RWPE1 (cell line): Measurements from ENCODE around the gene PRAMEF1.

ENCODE experiments used
- CTCF ChIA-PET: fragments of 350-600 bp; sonication (Branson Sonifier 250); formaldehyde crosslinking; extraction: SDS; loops from one replicate; lab custom pipeline; 2021; lab: Yijun Ruan, JAX
- POLR2A ChIA-PET: fragments of 400-600 bp; formaldehyde crosslinking; extraction: SDS; loops from one replicate; lab custom pipeline; 2020; ENCODE audit warnings: antibody characterized with exemption; ENCODE audit not compliant: low non-redundant PET; lab: Yijun Ruan, JAX
- DNase-seq: peaks from one replicate; pipeline ENCODE4 v3.0.0; 2012; ENCODE audit warnings: low spot score
- H3K27ac ChIP-seq: fragments of 450-650 bp; 2 replicates; pipeline ENCODE4 v1.5.1; 2017
- CTCF ChIP-seq: fragments of 450-650 bp; conservative IDR thresholded peaks from 2 replicates; pipeline ENCODE4 v1.5.1; 2017; ENCODE audit warnings: low read depth, mild to moderate bottlenecking

Gene PRAMEF1

GRCh38 chr1:12763479-12763878, 27.7 kb upstream of the PRAMEF1 start:
- DNase-seq = no peak
- no peak overlapping the region for H3K27ac ChIP-seq
- ChIA-PET POLR2A (no interaction called here), CTCF (no interaction called here)
- TF ChIP-seq CTCF = no peak

GRCh38 chr1:12764016-12764415, 27.2 kb upstream of the PRAMEF1 start:
- POLR2A ChIA-PET = no interaction called here
- CTCF ChIA-PET = interaction anchor here (0.6 kb wide), 1 partner anchor 105 kb away, joined by 3 read pairs; no protein-coding TSS in a partner anchor
- no peak for TF ChIP-seq CTCF

GRCh38 chr1:12769031-12769430, 22.2 kb upstream of the PRAMEF1 start:
- ChIA-PET POLR2A (no interaction called here), CTCF (no interaction called here)
- no peak for TF ChIP-seq CTCF
- DNase-seq = no peak
- no peak overlapping the region for H3K27ac ChIP-seq

More at GRCh38 chr1:12764016-12764415, 27.2 kb upstream of the PRAMEF1 start:
- no peak overlapping the region for H3K27ac ChIP-seq
- DNase-seq = no peak

GRCh38 chr1:12769976-12770505, 21.2 kb upstream of the PRAMEF1 start:
- no peak for TF ChIP-seq CTCF
- ChIA-PET POLR2A (no interaction called here), CTCF (no interaction called here)
- H3K27ac ChIP-seq = no peak overlapping the region
- no peak for DNase-seq

- POLR2A ChIA-PET = no interaction called here
Observed at GRCh38 chr1:12770620-12771019, 20.6 kb upstream of the PRAMEF1 start.

GRCh38 chr1:12771186-12771585, 20.0 kb upstream of the PRAMEF1 start:
- CTCF ChIA-PET = interaction anchor here (0.6 kb wide), 1 partner anchor 113 kb away, joined by 3 read pairs; no protein-coding TSS in a partner anchor
- POLR2A ChIA-PET = no interaction called here
- DNase-seq = no peak

More at GRCh38 chr1:12770620-12771019, 20.6 kb upstream of the PRAMEF1 start:
- no peak for DNase-seq
- H3K27ac ChIP-seq = no peak overlapping the region
- CTCF ChIA-PET = interaction anchor here (0.6 kb wide), 1 partner anchor 112 kb away, joined by 3 read pairs; no protein-coding TSS in a partner anchor
- no peak for TF ChIP-seq CTCF

More at GRCh38 chr1:12771186-12771585, 20.0 kb upstream of the PRAMEF1 start:
- no peak overlapping the region for H3K27ac ChIP-seq
- TF ChIP-seq CTCF = no peak
